CD4-positive, alpha-beta T cell treated with Interleukin-15 for 1 hour (primary cell): ENCODE measurements around the gene TFAP2A.

Source experiments
- DNase-seq: peaks from one replicate; pipeline ENCODE4 v3.0.0-alpha.2; 2020

The TFAP2A gene

DNA sequence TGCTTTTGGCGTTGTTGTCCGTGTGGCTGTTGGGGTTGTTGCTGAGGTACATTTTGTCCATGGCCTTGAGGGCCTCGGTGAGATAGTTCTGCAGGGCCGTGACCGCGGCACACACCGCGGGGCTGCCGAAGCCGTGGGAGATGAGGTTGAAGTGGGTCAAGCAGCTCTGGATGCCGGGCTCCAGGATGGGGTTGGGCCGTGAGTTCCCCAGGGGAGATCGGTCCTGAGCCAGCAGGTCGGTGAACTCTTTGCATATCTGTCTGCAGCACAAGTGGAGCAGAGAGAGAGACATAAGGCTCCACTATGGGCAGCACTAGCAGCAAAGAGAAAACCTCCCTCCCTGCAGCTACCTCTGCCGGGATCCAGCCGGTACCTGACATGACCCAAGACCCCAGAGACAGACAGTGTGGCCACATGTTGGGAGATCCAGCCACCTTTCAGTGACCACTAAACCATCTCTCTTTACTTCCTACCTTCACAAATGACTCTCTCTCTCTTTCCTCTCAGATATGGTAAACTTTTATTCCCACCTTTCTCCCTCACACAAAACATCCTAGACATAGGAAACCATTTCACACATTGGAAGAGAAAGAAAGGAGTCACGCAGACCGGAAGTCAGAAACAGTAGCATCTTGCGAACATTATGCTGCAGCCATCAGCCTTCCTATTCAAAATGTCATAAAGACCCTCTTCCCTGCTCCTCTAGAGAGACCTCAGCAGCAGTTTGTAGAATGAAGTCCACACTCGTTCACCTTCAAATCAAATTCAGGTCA is 16.2 kb downstream of the TFAP2A start:
- no peak for DNase-seq

GRCh38 chr6:10397756-10398445 is 17.0 kb downstream of the TFAP2A start:
- no peak for DNase-seq

GRCh38 chr6:10396785-10397184 is 18.1 kb downstream of the TFAP2A start:
- DNase-seq = no peak

GRCh38 chr6:10395704-10396546 is 18.9 kb downstream of the TFAP2A start:
- no peak for DNase-seq

- no peak for DNase-seq
These were observed 19.6 kb downstream of the TFAP2A start for GRCh38 chr6:10395171-10395703.

- no peak for DNase-seq
These were observed 21.2 kb downstream of the TFAP2A start for GRCh38 chr6:10393544-10394225.

DNA sequence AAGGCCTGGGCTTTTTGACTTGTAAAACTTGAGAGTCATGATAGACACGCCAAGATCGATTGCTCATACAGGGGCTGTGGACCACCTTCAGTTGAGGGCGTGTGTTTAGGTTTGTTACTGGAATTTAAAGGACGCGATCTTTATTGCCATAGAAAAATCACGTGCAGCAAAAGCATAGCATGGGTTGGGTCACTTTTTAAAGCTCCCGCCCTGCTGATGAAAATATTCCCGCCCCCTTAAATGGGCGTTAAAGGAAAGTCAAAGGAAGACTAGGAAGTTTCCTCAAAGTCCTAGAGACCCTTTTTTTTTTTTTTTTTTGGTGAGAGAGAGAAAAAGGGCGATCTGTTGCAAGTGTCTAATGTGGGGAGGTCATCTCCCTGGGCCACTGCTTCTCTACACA is 23.1 kb downstream of the TFAP2A start:
- no peak for DNase-seq

DNA sequence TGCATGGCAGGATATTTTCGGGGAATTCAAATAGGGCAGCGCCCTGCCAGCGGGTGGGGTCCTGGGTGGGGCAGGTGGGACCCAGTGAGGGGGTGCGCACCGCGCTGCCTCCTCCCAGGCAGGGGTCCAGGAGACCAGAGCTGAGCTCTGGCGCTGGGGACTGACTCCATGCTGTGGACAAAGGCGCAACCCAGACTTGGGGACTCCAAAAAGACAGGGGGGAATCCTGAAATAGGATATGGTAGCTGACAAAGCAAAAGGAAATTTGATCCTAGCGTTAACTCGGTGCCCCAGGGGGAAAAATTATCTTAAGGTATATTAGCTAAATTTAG is 23.6 kb downstream of the TFAP2A start:
- no peak for DNase-seq

- no peak for DNase-seq
These were observed 24.2 kb downstream of the TFAP2A start for GRCh38 chr6:10390495-10391298.

- no peak for DNase-seq
These were observed 25.0 kb downstream of the TFAP2A start for GRCh38 chr6:10389739-10390494.

DNA sequence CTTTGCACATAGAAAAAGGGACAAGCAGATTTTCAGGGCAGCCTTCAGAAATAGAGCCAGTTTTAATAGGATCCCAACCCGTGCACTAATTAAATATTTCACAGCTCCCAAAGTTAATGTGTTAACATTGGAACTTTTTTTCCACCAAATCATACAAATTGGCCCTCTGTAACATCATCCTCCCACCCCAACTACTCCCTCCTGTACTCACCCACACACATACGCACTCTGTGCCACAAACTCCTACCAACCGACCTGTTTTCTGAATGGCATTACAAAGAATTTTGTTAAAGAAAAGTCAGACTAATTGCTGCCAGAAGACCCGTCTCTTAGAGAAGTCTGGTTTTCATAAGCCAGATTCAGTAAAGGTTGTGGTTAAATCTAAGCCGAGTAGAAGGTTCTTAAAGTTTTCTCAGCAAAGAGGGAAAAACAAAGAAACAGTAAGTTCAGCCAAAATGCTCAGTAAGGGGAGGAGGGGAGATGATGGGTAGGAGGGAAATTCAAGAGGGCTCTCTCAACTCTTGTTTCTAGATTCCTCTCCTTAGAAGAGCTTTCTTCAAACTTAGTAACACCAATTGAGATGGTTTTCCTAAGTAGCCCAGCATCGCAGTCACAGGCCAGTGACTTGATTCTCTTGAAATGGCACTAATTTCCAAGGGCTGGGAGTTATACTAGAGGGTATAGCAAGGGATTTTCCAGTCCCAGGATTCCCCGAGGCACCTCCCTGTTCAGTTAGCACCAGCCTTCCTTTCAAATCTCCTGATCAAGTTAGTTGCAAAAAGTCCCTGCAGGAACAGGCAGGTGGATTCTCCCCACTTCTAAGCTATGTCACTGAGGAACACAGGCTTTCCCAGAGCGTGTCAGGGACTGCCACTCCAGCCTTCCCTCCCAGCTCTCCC is 27.9 kb downstream of the TFAP2A start:
- no peak for DNase-seq

DNA sequence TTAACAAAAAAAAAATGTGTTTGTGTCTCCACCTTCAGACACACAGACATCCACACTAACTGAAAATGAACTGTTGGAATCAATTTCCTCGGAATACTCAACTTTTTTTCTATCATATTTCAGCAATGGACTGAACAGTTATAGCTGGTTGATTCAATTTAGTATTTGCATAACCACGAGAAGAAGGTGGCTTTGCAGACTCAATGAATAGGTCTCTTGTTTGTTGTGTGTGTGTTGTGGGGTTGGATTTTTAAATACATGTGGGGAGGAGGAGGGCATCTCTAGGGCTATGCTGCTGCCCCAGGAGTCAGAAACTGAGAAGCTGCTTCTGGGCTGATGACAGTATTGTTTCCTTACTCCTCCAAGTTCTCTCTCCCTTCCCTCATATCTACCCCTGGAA is 28.7 kb downstream of the TFAP2A start:
- DNase-seq = no peak

DNA sequence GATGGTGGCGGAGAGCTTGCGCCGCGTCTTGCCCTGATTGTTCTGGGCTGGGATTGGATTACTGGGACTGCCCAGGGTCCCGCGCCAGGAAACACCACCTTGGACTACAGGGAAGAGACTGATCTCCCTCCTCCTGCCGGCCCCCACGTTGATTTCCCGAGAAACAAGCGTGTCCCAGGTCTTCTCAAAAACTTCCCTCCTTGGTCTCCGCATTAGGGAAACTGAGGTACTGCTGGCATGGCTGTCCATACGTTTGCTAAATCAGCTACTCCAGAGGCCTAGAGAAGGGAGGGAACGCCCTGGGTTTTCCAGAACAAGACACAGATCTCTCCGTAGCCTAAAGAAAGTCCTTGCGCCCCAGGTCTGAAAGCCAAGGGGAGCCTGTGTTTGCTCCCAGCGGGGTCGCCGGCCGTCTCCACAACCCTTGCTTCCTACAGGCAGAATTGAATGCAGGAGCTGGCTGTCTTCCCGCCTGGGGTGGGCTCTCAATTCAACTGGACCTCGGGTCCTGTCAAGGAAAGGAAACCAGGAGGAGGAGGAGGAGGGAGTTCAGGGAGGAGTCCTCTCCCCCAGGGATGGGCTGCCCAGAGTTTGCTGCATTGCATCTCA is 29.2 kb downstream of the TFAP2A start:
- no peak for DNase-seq

GRCh38 chr6:10384610-10385523 is 30.0 kb downstream of the TFAP2A start:
- DNase-seq = no peak

GRCh38 chr6:10384091-10384609 is 30.7 kb downstream of the TFAP2A start:
- DNase-seq = no peak

DNA sequence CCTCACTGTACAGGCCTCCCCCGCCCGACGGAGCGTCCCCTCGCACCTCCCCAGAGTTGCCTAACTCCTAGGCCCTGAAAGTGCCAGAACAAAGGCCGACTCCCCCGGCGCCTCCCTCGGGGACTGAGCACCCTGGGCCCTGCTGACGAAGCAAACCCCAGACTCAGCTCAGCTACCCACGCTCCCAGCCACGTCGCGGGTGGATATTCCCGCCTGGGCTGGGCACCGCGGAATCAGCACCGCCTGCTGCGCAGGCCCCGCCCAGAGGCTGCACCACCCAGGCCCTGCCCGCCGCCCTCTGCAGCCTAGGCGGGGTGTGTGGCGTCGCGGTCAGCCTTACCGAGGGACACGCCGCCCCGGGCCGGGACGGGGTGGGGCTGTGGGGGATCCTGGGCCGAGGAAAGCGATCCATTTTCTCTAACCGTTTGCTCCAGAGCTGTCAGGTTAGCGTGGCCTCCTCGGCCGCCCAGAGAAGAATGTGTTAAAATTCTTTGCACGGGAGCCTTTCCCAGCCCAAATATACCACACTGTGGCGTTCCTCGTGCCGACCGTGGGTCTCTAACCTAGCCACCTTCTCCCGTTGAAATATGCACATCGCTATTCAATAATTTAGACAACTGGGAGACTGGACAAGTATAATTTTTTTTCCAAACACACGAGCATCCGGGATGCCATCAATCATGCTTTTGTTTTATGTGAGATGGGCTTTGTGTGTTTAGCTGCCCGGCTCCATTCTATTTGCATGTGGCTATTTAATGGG is 31.4 kb downstream of the TFAP2A start:
- DNase-seq = no peak

DNA sequence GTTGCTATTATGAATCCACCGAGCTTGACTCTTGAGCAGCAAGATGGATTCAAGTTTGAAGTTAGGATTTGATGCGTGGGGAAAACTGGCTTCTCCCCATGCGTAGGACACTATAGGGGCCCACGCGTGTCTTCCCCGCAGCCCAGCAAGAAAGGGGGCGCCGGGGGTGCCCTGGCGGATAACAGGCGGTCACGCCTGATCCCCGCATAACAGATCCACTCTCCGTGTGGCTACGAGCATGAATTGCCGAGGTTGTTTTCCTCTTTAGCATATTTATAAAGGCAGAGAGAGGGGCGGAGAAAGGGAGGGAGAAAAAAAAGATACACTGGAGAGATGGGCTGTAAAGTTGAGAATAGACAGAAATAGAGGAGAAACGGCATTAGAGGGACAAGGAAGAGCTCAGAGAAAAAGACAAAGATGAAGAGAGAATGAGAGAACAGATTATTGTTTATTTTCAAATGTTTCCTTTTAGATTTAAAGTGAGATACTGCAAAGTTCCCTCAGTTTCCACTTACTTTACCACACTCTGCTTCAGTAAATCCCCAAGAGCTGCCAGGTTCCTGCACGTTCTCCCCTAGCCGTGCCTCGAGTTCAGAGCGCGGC is 32.0 kb downstream of the TFAP2A start:
- DNase-seq = no peak
